Fibroblast of mammary gland (primary cell): ENCODE results near the gene SMS.

Experiments
- DNase-seq: peaks from one replicate; pipeline ENCODE4 v3.0.0-alpha.2; 2010; ENCODE audit warnings: low read depth
- H3K4me3 ChIP-seq: 2 replicates; pipeline ENCODE4 v1.5.1; 2011; ENCODE audit warnings: low read depth, mild to moderate bottlenecking, low read length, moderate library complexity; ENCODE audit not compliant: control insufficient read depth
- CTCF ChIP-seq: conservative IDR thresholded peaks from 2 replicates; pipeline ENCODE4 v1.5.1; 2011; ENCODE audit warnings: low read depth, low read length, inconsistent platforms; ENCODE audit not compliant: control insufficient read depth, insufficient read depth

The SMS gene

GRCh38 chrX:22039541-22039940, 99.0 kb downstream of the SMS start:
- H3K4me3 ChIP-seq, result no peak overlapping the region
- no peak for TF ChIP-seq CTCF
- no peak for DNase-seq

GRCh38 chrX:22040184-22040583, 99.7 kb downstream of the SMS start:
- DNase-seq, result no peak
- no peak overlapping the region for H3K4me3 ChIP-seq
- no peak for TF ChIP-seq CTCF

GRCh38 chrX:22041907-22042530, 101.5 kb downstream of the SMS start:
- no peak overlapping the region for H3K4me3 ChIP-seq
- no peak for TF ChIP-seq CTCF
- no peak for DNase-seq

- H3K4me3 ChIP-seq, result no peak overlapping the region
- no peak for TF ChIP-seq CTCF
Measured at GRCh38 chrX:22043872-22044271, 103.4 kb downstream of the SMS start.

More at GRCh38 chrX:22043872-22044271, 103.4 kb downstream of the SMS start:
- no peak for DNase-seq
